Occipital lobe (tissue), 2 donors: Measurements from ENCODE around the gene IGLL1. TPM values are rescaled to one million over a fixed set of nuclear protein-coding genes. Genes with fewer than 3 reads are reported as not detected.
"Not testable (repeated sequence)": the region's sequence is repeated elsewhere in the genome, so short reads cannot be mapped to it uniquely, and the experiment has no call there.

ENCODE experiments used
- DNase-seq: peaks from one replicate; lab custom pipeline; 2025; lab: John Stamatoyannopoulos, UW
- total RNA-seq: library from RNA; depleted of rRNA; stranded (reverse); fragments of >200 nt; gene quantifications from one replicate; pipeline ENCODE4 v1.2.3, GENCODE V29; 2014

IGLL1 gene
- total RNA-seq = not detected

DNA sequence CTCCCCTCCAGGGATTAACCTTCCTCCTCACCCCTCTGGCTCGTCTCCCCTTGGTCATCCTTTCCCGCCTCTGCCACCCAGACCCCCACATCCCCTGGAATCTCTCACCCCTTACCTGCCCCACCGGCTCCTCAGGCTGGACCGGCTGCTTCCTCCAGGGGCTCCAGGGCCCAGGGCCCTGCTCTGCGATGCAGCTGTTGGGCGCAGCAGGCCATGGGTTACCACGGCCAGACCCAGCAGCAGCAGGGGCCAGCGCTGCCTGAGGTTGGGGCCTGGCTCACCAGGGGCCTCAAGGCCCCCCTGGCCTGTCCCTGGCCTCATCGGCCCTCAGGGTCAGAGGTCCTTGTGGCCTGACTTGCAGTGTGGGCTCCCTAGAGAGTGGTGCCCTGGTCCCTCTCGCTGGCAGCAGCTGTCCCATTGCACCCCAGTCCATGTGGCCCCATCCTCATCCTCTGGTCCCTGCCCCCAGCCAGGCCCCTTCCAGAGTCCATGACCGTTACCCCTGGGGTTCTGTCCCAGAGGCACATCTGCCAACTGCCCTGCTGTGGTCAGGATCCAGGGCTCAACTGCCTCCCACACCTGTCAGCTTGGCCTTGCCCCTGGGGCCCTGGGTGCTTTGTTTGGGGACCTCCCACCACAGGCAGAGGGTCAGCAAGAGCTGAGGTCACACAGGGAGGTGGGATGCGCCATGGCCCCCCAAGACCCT is at the start of gene IGLL1:
Gene IGLL1 (minus strand): TSS at position 421 of the 706 bp plus-strand sequence. CDS start 100 bp downstream, at position 321.
- no peak for DNase-seq

DNA sequence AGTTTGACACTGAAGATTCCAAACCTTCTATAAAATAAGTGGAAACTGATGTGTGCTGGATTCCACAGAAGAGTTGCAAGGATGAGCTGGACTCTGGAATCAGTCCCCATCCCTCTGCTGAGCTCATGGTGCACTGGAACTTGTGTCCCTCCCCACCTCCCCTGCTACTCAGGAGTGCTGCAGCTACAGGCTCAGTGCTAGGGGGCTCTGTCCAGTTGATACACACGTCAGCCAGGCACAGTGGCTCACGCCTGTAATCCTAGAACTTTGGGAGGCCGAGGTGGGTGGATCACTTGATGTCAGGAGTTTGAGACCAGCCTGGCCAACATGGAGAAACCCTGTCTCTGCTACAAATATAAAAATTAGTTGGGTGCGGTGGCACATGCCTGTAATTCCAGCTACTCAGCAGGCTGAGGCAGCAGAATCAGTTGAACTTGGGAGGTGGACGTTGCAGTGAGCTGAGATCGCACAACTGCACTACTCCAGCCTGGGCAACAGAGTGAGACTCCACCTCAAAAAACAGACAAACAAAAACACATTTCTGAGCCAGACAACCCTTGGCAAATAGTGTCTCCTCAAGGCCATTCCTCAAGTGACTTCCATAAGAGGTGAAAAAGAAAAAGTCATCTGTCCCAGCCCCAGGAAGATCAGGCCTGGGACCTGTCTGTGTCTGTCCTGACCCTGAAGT is 48.1 kb upstream of the IGLL1 start:
- DNase-seq = not testable (repeated sequence)

DNA sequence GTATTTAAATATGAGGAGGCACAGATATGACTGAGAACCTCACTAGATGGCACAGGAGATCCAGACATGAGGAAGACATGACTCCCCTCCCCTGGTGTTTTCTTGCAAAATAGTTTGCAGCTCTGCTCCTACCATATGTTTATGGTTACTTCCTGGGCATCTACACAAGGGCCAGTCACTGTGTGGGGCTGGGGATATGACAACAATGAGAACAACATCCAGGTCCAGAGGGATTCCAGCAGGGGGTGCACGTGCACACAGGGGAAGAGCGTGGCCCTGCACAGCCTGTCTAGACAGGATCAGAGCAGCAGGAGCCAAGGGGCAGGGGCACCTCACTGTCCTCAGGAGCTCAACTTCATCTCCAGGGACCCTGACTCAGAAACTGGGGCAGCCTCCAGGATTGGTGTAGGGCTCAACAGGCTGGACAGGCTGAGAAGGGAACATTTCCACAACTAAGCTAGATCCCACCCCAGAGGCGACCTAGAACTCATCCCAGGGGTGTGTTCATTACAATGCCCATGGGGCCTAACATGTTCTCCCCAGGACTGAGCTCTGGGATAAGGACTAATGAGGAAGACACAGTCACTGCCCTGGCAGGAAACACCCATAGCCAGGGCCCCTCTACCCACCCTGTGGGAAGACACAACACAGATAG is 47.4 kb upstream of the IGLL1 start:
- not testable (repeated sequence) for DNase-seq

GRCh38 chr22:23626286-23626975 is 46.3 kb upstream of the IGLL1 start:
- DNase-seq = no peak

GRCh38 chr22:23622634-23623033 is 42.5 kb upstream of the IGLL1 start:
- no peak for DNase-seq

GRCh38 chr22:23621916-23622315 is 41.8 kb upstream of the IGLL1 start:
- not testable (repeated sequence) for DNase-seq

DNA sequence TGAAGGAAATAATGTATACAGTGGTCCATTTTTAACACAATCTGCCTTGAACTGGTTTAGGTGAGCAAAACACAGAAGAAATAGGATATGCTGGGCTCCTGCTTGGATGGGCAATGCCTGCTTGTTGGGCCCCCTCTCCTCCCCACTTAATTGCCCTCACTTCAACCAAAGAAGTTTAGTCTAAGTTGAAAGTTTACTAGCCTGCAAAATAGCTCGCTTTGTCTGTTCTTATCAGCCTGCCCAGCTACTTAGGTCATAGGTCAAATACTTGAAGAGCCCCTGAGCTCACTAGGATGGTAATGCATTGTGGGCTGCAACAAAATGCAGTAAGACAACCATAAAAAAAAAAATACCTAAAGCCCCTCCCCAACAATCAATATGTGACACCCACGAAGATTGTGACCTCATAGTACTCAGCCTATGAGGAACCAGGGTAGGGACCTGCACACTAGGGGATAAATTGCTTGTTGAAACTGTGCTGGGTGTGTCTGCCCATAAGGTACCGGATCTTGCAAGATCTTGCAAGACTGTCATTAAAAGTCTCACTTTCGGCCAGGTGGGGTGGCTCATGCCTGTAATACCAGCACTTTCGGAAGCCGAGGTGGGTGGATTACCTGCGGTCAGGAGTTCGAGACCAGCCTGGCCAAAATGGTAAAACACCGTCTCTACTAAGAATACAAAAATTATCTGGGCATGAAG is 41.1 kb upstream of the IGLL1 start:
- DNase-seq = no peak

GRCh38 chr22:23613193-23613972 is 33.3 kb upstream of the IGLL1 start:
- no peak for DNase-seq

DNA sequence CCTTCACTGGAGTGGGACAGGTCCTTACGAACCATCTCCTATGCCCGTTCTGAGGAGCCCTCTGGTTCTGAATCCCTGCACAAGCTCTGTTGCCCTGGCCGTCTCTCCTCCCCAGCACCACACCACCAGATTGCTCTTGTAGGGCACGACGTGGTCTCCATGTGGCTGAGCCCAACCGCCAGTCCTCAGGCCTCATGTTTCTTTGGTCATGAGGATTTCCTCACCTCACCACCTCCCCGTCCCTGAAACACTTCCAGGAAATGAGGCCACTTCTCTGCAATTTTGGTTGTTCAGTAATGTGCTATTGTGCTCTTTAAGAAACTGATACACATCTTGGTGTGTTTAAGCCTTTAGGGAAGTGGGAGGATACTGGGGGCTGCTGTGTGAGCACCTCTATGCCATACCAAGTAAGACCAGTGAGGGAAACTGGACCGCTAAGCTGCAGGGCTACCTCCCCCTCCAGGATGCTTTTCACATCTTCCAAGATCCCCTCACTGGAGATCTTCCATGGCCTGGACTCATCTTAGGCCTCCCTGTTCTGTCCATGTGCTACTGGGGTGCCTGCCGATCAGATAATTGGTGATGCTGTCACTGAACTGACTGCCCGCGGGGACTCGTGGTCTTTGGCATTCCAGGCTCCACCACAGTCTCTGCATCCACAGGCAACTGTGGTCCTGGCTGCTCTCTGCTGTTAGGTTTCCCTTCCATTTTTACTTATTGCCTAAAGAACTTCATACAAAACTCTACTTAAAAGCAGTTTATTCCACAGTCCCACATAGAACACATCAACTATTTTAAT is 30.1 kb upstream of the IGLL1 start:
- no peak for DNase-seq

DNA sequence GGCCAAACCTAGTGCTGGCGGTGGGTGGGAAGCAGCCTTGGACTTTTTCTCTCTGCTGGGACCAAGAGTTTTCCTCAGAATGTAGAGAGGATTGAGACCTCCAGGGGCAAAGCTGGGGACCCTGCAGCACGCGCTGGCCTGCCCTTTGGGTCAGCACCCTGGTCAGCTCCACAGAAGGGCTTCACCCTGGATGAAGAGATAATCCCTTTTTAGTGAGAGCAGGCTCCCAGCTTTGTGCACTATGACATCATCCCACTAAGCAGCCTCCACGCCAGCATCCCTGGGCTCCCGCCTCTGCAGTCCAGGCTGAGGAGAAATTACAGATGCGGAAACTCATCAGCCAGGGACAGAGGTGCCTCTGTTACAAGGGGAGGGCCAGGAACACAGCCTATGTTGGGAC is 28.5 kb upstream of the IGLL1 start:
- DNase-seq = no peak

DNA sequence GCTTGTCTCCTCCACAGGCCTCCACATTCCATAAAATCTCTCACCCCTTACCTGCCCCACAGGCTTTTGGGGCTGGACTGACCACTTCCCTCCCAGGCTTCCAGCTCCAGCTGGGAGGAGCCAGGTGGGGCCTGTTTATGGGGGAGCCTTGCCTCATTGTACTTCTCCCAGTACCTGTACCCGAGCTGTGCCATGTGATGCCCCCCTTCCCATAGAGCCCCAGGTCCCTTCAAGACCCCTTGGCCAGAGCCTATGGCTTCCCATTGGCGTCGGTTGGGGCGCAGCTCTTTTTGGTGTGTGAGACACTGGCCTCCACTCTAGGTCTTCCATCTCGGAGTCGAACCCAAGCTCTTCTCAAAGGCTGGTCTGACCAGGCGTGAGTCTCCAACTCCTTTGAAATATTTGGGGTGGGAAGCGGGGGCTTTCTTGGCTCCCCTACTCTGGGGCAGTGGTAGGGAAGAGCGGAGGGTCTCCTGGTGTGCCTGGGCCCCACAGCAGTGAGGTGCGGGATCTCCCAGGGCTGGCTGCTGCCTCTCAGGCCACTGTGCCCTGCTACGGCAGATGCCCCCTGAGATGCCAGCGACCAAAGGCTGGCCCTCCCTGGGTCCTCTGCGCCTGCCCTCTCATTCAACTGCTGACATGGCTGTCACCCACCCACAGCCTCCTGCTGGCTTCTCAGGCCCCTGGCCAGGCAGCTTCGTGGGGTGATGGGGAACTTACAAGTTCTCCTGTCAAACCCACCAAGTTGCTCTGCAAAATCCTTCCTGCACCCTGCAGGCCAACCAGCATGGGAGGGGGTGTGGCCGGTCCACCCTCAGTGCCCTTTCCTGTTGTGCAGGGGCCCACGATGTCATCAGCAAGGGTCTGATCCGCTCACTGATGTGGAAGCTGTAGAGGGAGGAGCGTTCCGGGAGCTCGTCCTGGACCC is 26.4 kb upstream of the IGLL1 start:
- no peak for DNase-seq

DNA sequence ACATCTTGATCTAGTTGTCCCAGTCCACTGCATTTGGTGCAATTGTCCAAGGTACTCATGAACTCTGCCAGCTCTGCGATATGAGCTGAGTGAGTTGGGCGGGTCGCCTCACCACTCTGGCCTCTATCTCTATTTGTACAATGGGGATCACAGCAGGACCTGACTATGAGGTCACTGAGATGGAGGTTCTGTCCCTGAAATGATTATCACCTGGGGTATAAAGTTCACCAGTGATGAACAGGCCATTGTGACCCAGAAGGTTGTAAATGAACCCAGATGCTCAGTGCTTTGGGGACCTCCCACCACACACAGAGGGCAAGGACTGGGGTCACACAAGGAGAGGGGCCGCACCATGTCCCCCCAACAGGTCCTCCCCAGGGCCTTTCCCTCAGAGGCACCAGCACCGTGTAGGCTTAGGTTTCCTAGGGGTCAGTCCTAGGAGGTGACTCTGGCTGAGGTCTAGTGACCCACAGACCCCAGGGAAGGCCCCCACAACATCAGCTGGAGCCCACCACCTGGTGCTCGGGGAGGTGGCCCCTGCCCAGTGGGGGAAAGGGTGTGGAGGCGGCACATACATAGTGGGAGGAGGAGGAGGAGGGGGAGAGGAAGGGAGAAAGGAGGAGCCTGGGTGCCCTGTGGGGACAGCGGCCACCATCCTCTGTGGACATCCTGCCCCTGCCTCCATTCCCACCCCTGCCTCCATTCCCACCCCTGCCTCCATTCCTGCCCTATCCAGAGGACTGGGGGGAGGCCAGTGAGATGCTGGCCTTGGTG is 25.0 kb upstream of the IGLL1 start:
- DNase-seq = no peak

GRCh38 chr22:23603266-23603665 is 23.2 kb upstream of the IGLL1 start:
- DNase-seq = no peak

- DNase-seq = no peak
Measured at GRCh38 chr22:23598805-23599518, 18.9 kb upstream of the IGLL1 start.

- DNase-seq = not testable (repeated sequence)
Measured at GRCh38 chr22:23597576-23598268, 17.6 kb upstream of the IGLL1 start.

DNA sequence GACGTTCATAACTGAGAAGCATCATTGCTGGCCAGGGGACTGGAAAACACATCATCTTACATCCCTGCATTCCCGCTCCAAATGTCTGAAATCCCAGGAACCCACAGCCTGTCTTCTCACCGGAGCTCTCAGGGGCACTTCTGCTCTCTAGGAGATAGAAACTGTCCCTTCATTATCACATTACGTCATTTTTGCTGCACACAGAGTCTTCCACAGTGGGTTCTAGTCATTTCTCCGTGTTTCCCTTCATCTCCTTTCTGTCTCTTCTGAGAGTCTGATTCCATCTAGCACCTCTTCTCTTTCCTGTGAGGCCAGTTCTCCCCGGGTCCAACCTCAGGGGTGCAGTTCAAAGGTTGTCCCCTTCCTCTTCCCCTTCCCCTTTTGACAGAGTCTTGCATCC is 15.8 kb upstream of the IGLL1 start:
- not testable (repeated sequence) for DNase-seq
